Gastrocnemius medialis (tissue), 4 donors: ENCODE measurements around the gene STK33.

Experiments used
- POLR2A ChIP-seq, 2 donors: fragments of 450-650 bp; IDR thresholded peaks; one replicate each; pipeline ENCODE4 v1.6.1; 2017; ENCODE audit warnings: antibody characterized with exemption in 2 of 2, mild to moderate bottlenecking in 2 of 2, moderate library complexity in 2 of 2
- TF ChIP-seq, protein P1 (sequence below), 5 experiments: fragments of 450-650 bp in 3 of 5; fragments of 200-600 bp in 2 of 5; sonication (generic) in 2 of 5; IDR thresholded peaks in 4 of 5; conservative IDR thresholded peaks in 1 of 5; 1 replicate in 4 of 5; 2 replicates in 1 of 5; pipeline ENCODE4 v1.5.1; 2016 to 2019; ENCODE audit warnings: antibody characterized with exemption in 5 of 5, mild to moderate bottlenecking in 3 of 5, moderate library complexity in 3 of 5

GRCh38 chr11:8384199-8384821 is 209.7 kb downstream of the STK33 start:
- TF ChIP-seq, protein P1, sequence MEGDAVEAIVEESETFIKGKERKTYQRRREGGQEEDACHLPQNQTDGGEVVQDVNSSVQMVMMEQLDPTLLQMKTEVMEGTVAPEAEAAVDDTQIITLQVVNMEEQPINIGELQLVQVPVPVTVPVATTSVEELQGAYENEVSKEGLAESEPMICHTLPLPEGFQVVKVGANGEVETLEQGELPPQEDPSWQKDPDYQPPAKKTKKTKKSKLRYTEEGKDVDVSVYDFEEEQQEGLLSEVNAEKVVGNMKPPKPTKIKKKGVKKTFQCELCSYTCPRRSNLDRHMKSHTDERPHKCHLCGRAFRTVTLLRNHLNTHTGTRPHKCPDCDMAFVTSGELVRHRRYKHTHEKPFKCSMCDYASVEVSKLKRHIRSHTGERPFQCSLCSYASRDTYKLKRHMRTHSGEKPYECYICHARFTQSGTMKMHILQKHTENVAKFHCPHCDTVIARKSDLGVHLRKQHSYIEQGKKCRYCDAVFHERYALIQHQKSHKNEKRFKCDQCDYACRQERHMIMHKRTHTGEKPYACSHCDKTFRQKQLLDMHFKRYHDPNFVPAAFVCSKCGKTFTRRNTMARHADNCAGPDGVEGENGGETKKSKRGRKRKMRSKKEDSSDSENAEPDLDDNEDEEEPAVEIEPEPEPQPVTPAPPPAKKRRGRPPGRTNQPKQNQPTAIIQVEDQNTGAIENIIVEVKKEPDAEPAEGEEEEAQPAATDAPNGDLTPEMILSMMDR (IDR thresholded peaks at IDR 0.05 in 4 of 5, conservative IDR thresholded peaks at IDR 0.05 in 1 of 5): no peak
- TF ChIP-seq POLR2A (IDR thresholded peaks at IDR 0.05): no peak
